H1 (cell line): ENCODE measurements around the gene ERC1. TPM values are rescaled to one million over a fixed set of nuclear protein-coding genes. Genes with fewer than 3 reads are reported as not detected.

Experiments used
- CTCF ChIA-PET: fragments of 300-600 bp; sonication (Branson Sonifier 250); formaldehyde crosslinking; loops from one replicate; lab custom pipeline; 2021; ENCODE audit not compliant: partially characterized antibody; lab: Charles Lee
- POLR2A ChIA-PET: fragments of 300-600 bp; sonication (Branson Sonifier 250); formaldehyde crosslinking; loops from one replicate; lab custom pipeline; 2021; ENCODE audit warnings: inconsistent platforms; ENCODE audit not compliant: partially characterized antibody; lab: Charles Lee
- DNase-seq, 2 experiments: peaks; one replicate each; pipeline versions ENCODE4 v3.0.0 to v3.0.0-alpha.2; 2010 to 2022; ENCODE audit warnings: low spot score in 2 of 2, low read depth in 1 of 2, mixed read lengths in 1 of 2
- FAIRE-seq: peaks from 2 replicates; lab custom pipeline; 2011; peaks lifted over from hg19 to GRCh38; lab: Jason Lieb, UNC
- H2AFZ ChIP-seq: 2 replicates; pipeline ENCODE4 v1.8.1; 2012; ENCODE audit warnings: low read length, inconsistent platforms
- H2AK5ac ChIP-seq: 2 replicates; pipeline ENCODE4 v1.6.1; 2013; ENCODE audit warnings: low read depth, low read length
- H2BK120ac ChIP-seq: replicated peaks from 2 replicates; pipeline ENCODE3; 2013; ENCODE audit warnings: low read depth, low read length, inconsistent platforms
- H2BK12ac ChIP-seq: 2 replicates; pipeline ENCODE4 v1.6.1; 2013; ENCODE audit warnings: low read depth, low read length
- H2BK15ac ChIP-seq: 2 replicates; pipeline ENCODE4 v1.6.1; 2013; ENCODE audit warnings: low read length
- H2BK20ac ChIP-seq: 2 replicates; pipeline ENCODE4 v1.6.1; 2013; ENCODE audit warnings: low read length
- H2BK5ac ChIP-seq: 2 replicates; pipeline ENCODE4 v1.6.1; 2013; ENCODE audit warnings: low read depth, low read length
- H3K14ac ChIP-seq: 2 replicates; pipeline ENCODE4 v1.6.1; 2013; ENCODE audit warnings: inconsistent platforms; ENCODE audit not compliant: insufficient read length
- H3K18ac ChIP-seq: 2 replicates; pipeline ENCODE4 v1.6.1; 2013; ENCODE audit warnings: low read length; ENCODE audit errors: extremely low read depth
- H3K23ac ChIP-seq: 2 replicates; pipeline ENCODE4 v1.6.1; 2013; ENCODE audit warnings: inconsistent platforms; ENCODE audit not compliant: insufficient read length
- H3K23me2 ChIP-seq: 2 replicates; pipeline ENCODE4 v1.6.1; 2013; ENCODE audit warnings: low read depth, low read length
- H3K27ac ChIP-seq: 2 replicates; pipeline ENCODE4 v1.6.1; 2011; ENCODE audit warnings: low read depth, low read length, inconsistent platforms
- H3K27me3 ChIP-seq, 4 experiments: replicated peaks in 1 of 4; 1 replicate in 1 of 4; 2 replicates in 3 of 4; pipeline versions ENCODE4 v1.6.1 to v1.8.1; 2011 to 2013; ENCODE audit warnings: low read length in 3 of 4, mild to moderate bottlenecking in 3 of 4, inconsistent platforms in 2 of 4, mixed read lengths in 2 of 4, moderate library complexity in 1 of 4; ENCODE audit not compliant: control insufficient read depth in 3 of 4, insufficient read depth in 3 of 4; ENCODE audit errors: extremely low read depth in 1 of 4
- H3K36me3 ChIP-seq, 4 experiments: 2 replicates each; pipeline versions ENCODE4 v1.6.1 to v1.8.1; 2011 to 2013; ENCODE audit warnings: mild to moderate bottlenecking in 4 of 4, low read length in 3 of 4, moderate library complexity in 2 of 4, control low read depth in 1 of 4, inconsistent platforms in 1 of 4; ENCODE audit not compliant: insufficient read depth in 4 of 4, control insufficient read depth in 2 of 4
- H3K4ac ChIP-seq: replicated peaks from 2 replicates; pipeline ENCODE3; 2013; ENCODE audit warnings: low read length, low read depth, mixed read lengths, inconsistent platforms; ENCODE audit not compliant: insufficient read length
- H3K4me1 ChIP-seq, 4 experiments: replicated peaks in 1 of 4; 1 replicate in 1 of 4; 2 replicates in 3 of 4; pipeline versions ENCODE4 v1.6.1 to v1.8.1; 2011 to 2013; ENCODE audit warnings: low read length in 3 of 4, inconsistent platforms in 2 of 4, mixed read lengths in 1 of 4; ENCODE audit not compliant: insufficient read depth in 4 of 4, control insufficient read depth in 3 of 4
- H3K4me2 ChIP-seq, 2 experiments: 2 replicates each; pipeline versions ENCODE4 v1.6.1 to v1.8.1; 2011 to 2013; ENCODE audit warnings: low read depth in 2 of 2, low read length in 2 of 2, control low read depth in 1 of 2, inconsistent platforms in 1 of 2, mild to moderate bottlenecking in 1 of 2; ENCODE audit not compliant: insufficient read depth in 1 of 2
- H3K4me3 ChIP-seq, 4 experiments: fragments of 200-600, 300-600 bp in 1 of 4; sonication (generic), shearing (Covaris generic), sonication (Bioruptor Twin) in 1 of 4; 2 replicates each; pipeline versions ENCODE4 v1.5.1 to v1.8.1; 2011 to 2016; ENCODE audit warnings: low read length in 4 of 4, low read depth in 3 of 4, control low read depth in 2 of 4, inconsistent platforms in 2 of 4, mild to moderate bottlenecking in 2 of 4, mixed read lengths in 1 of 4, moderate library complexity in 1 of 4; ENCODE audit not compliant: insufficient read depth in 2 of 4; ENCODE audit errors: extremely low read depth in 1 of 4
- H3K56ac ChIP-seq: replicated peaks from 2 replicates; pipeline ENCODE3; 2013; ENCODE audit warnings: low read depth, mild to moderate bottlenecking, mixed read lengths, low read length, inconsistent platforms; ENCODE audit not compliant: insufficient read length
- H3K79me1 ChIP-seq: 2 replicates; pipeline ENCODE4 v1.6.1; 2013; ENCODE audit warnings: low read depth, low read length, control low read depth
- H3K79me2 ChIP-seq, 2 experiments: 2 replicates each; pipeline versions ENCODE4 v1.6.1 to v1.8.1; 2012 to 2013; ENCODE audit warnings: low read length in 2 of 2, mild to moderate bottlenecking in 2 of 2, inconsistent platforms in 1 of 2; ENCODE audit not compliant: insufficient read depth in 2 of 2, control insufficient read depth in 1 of 2
- H3K9ac ChIP-seq, 4 experiments: replicated peaks in 1 of 4; 1 replicate in 1 of 4; 2 replicates in 3 of 4; pipeline versions ENCODE4 v1.6.1 to v1.8.1; 2011 to 2013; ENCODE audit warnings: low read depth in 3 of 4, low read length in 3 of 4, control low read depth in 2 of 4, mild to moderate bottlenecking in 2 of 4, moderate library complexity in 2 of 4, inconsistent platforms in 1 of 4; ENCODE audit errors: extremely low read depth in 1 of 4
- H3K9me3 ChIP-seq, 2 experiments: 2 replicates each; pipeline versions ENCODE4 v1.6.1 to v1.8.1; 2012 to 2013; ENCODE audit warnings: mild to moderate bottlenecking in 2 of 2, moderate library complexity in 2 of 2, control low read depth in 1 of 2, inconsistent platforms in 1 of 2, low read depth in 1 of 2, low read length in 1 of 2, mixed read lengths in 1 of 2; ENCODE audit not compliant: insufficient read depth in 2 of 2
- H4K20me1 ChIP-seq, 2 experiments: replicated peaks in 1 of 2; 2 replicates each; pipeline versions ENCODE3 to v1.8.1; 2011 to 2013; ENCODE audit warnings: inconsistent platforms in 2 of 2, low read length in 2 of 2, mild to moderate bottlenecking in 1 of 2; ENCODE audit not compliant: insufficient read depth in 2 of 2, control insufficient read depth in 1 of 2
- H4K5ac ChIP-seq: 2 replicates; pipeline ENCODE4 v1.6.1; 2013; ENCODE audit warnings: low read length, low read depth, mixed read lengths, inconsistent platforms; ENCODE audit not compliant: insufficient read length
- H4K8ac ChIP-seq: 2 replicates; pipeline ENCODE4 v1.8.0; 2013; ENCODE audit warnings: mild to moderate bottlenecking, moderate library complexity, low read length, inconsistent platforms; ENCODE audit not compliant: insufficient read depth; ENCODE audit errors: extremely low read depth
- H4K91ac ChIP-seq: replicated peaks from 2 replicates; pipeline ENCODE3; 2013; ENCODE audit warnings: low read length, mixed read lengths, inconsistent platforms; ENCODE audit not compliant: insufficient read length
- CHD2 ChIP-seq: IDR thresholded peaks from 2 replicates; pipeline ENCODE4 v1.6.1; 2012; ENCODE audit warnings: low read length, improper control_type of control experiment
- HDAC6 ChIP-seq: IDR thresholded peaks from one replicate; pipeline ENCODE4 v1.7.1; 2012; ENCODE audit warnings: low read depth, mild to moderate bottlenecking, inconsistent platforms, low read length, moderate library complexity
- JUN ChIP-seq: IDR thresholded peaks from 2 replicates; pipeline ENCODE4 v1.6.1; 2011; ENCODE audit warnings: low read depth, mild to moderate bottlenecking, improper control_type of control experiment, low read length
- KDM5A ChIP-seq: fragments of 200-600 bp; IDR thresholded peaks from 2 replicates; pipeline ENCODE4 v1.7.1; 2012; ENCODE audit warnings: mild to moderate bottlenecking, low read length, inconsistent platforms, mixed read lengths
- RAD21 ChIP-seq, 2 experiments: IDR thresholded peaks in 1 of 2; conservative IDR thresholded peaks in 1 of 2; 2 replicates each; pipeline ENCODE4 v1.6.1; 2011; ENCODE audit warnings: low read depth in 2 of 2, low read length in 2 of 2, improper control_type of control experiment in 1 of 2, inconsistent platforms in 1 of 2, mild to moderate bottlenecking in 1 of 2, moderate library complexity in 1 of 2
- RBBP5 ChIP-seq: IDR thresholded peaks from 2 replicates; pipeline ENCODE4 v1.7.1; 2012; ENCODE audit warnings: low read depth, mild to moderate bottlenecking, inconsistent platforms, low read length, moderate library complexity, borderline replicate concordance
- SIX5 ChIP-seq: IDR thresholded peaks from 2 replicates; pipeline ENCODE4 v1.6.1; 2011; ENCODE audit warnings: mild to moderate bottlenecking, low read depth, low read length
- SP2 ChIP-seq: IDR thresholded peaks from 2 replicates; pipeline ENCODE4 v1.6.1; 2012; ENCODE audit warnings: mild to moderate bottlenecking, low read length, inconsistent platforms
- TCF12 ChIP-seq: IDR thresholded peaks from 2 replicates; pipeline ENCODE4 v1.6.1; 2011; ENCODE audit warnings: low read depth, mild to moderate bottlenecking, low read length
- TEAD4 ChIP-seq: IDR thresholded peaks from 2 replicates; pipeline ENCODE4 v1.6.1; 2012; ENCODE audit warnings: low read depth, low read length, inconsistent platforms, mixed read lengths
- WGBS, 2 experiments: shearing (Covaris generic) in 1 of 2; methylation state at CpG; one replicate each; pipeline versions ENCODE4 v1.1.6 to v1.1.7; 2013 to 2015; ENCODE audit warnings: low lambda C conversion rate in 2 of 2, mixed read lengths in 2 of 2, inconsistent platforms in 1 of 2, low coverage in 1 of 2, missing lambda C conversion rate in 1 of 2; ENCODE audit not compliant: insufficient replicate concordance in 2 of 2, insufficient coverage in 1 of 2, insufficient read length in 1 of 2; ENCODE audit errors: extremely low coverage in 1 of 2, missing lambda C conversion rate in 1 of 2; 5-methylcytosine and 5-hydroxymethylcytosine counted together
- polyA plus RNA-seq, 7 experiments: library from polyadenylated mRNA; depleted of rRNA in 3 of 7; stranded (reverse) in 5 of 7; unstranded in 2 of 7; fragments of >200 nt in 5 of 7; fragments of 200-250 nt in 2 of 7; gene quantifications; 1 replicate in 5 of 7; 2 replicates in 1 of 7; 4 replicates in 1 of 7; pipeline versions ENCODE4 v1.2.1 to v1.2.3, GENCODE V29; 2011 to 2013; ENCODE audit warnings: missing spikeins in 2 of 7, mixed read lengths in 2 of 7
- total RNA-seq: library from RNA; stranded (reverse); fragmentation: NEBNext Ultra II Directional; extraction: Animal tissue kit (Norgen Biotek cat#: 25700); gene quantifications from 2 replicates; pipeline ENCODE4 v1.2.1, GENCODE V29; 2021
- TF ChIP-seq, protein P1 (sequence below): IDR thresholded peaks from 2 replicates; pipeline ENCODE4 v1.6.1; 2012; ENCODE audit warnings: inconsistent platforms

Gene ERC1
- total and polyA plus RNA-seq, 2 of the 8 experiments (the other 6 are each of a cell fraction or from before 2014, with no cell fraction given), result 7.8 to 45.7 TPM

DNA sequence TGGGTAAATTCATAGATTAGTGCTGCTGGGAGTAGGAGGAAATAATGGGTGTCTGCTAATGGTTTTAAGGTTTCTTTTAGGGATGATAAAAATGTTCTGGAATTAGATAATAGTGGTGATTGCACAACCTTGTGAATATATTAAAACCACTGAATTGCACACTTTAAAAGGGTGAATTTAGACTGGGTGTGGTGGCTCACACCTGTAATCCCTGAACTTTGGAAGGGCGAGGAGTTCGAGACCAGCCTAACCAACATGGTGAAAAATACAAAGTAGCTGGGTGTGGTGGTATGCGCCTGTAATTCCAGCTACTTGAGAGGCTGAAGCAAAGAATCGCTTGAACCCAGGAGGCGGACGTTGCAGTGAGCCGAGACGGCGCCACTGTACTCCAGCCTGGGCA is 42.8 kb upstream of the ERC1 start:
- no peak overlapping the region for H3K9ac ChIP-seq
- H3K79me1 ChIP-seq, result peaks cover 8% of the 10 kb centered on the region

More for the DNA sequence above, 42.8 kb upstream of the ERC1 start:
- Histone ChIP-seq H3K36me3 (peaks cover 0 to 3% (median 0%) of the 10 kb centered on the region in 4 experiments; a peak in 1 of 8 replicates), H4K20me1 (no peaks in the 10 kb centered on the region), H3K27ac (no peak overlapping the region), H2BK120ac (no peak overlapping the region), H2AFZ (no peak overlapping the region), H3K23me2 (no peaks in the 10 kb centered on the region; the same call in 1 of the 2 replicates), H3K27me3 (no peaks in the 10 kb centered on the region), H4K5ac (no peak overlapping the region), H2BK5ac (no peak overlapping the region), H3K56ac (no peak overlapping the region), H2BK12ac (no peak overlapping the region), H3K18ac (no peak overlapping the region), H3K79me2 (peaks cover 0 to 28% of the 10 kb centered on the region in 2 experiments; a peak in 3 of 4 replicates), H3K23ac (no peak overlapping the region), H4K91ac (no peak overlapping the region), H3K9me3 (no peaks in the 10 kb centered on the region), H3K4ac (no peak overlapping the region), H3K4me2 (peak overlapping the region; percentile 71 to 75), H2BK15ac (no peak overlapping the region), H3K14ac (no peak overlapping the region), H3K4me1 (no peaks in the 10 kb centered on the region), H3K4me3 (peak overlapping the region; percentile 84 to 94 (median 86)), H2AK5ac (no peak overlapping the region), H4K8ac (peak overlapping the region; percentile 35; the same call in 1 of the 2 replicates), H2BK20ac (no peak overlapping the region)
- ChIA-PET POLR2A (interaction anchor here (0.7 to 2.2 kb wide), 5 partner anchors 11 to 382 kb away, joined by 3 to 8 read pairs (median 4); no protein-coding TSS in a partner anchor), CTCF (interaction anchor here (1.3 to 1.6 kb wide), 2 partner anchors 145 to 439 kb away, joined by 3 to 9 read pairs; no protein-coding TSS in a partner anchor)
- FAIRE-seq (no peak), DNase-seq (no peak)
- 88% methylated on average over 9 of the region's 9 CpGs; no CpG with 5 or more reads in 1 of the 2 experiments for WGBS, 2 experiments
- TF ChIP-seq TCF12 (no peak), RBBP5 (no peak), SIX5 (no peak), KDM5A (no peak), CHD2 (no peak), TEAD4 (no peak), RAD21 (IDR thresholded peaks at IDR 0.05 in 1 of 2, conservative IDR thresholded peaks at IDR 0.05 in 1 of 2; ENCODE audit: low read depth in 2 of 2, low read length in 2 of 2) (no peak), HDAC6 (no peak), SP2 (no peak), JUN (no peak)
- TF ChIP-seq, protein P1, sequence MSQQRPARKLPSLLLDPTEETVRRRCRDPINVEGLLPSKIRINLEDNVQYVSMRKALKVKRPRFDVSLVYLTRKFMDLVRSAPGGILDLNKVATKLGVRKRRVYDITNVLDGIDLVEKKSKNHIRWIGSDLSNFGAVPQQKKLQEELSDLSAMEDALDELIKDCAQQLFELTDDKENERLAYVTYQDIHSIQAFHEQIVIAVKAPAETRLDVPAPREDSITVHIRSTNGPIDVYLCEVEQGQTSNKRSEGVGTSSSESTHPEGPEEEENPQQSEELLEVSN, result no peak
